Gastrocnemius medialis (tissue), 4 donors: ENCODE data around the gene OLR1.

ENCODE experiments used
- CTCF ChIP-seq, 5 experiments: fragments of 450-650 bp in 3 of 5; fragments of 200-600 bp in 2 of 5; sonication (generic) in 2 of 5; IDR thresholded peaks in 4 of 5; conservative IDR thresholded peaks in 1 of 5; 1 replicate in 4 of 5; 2 replicates in 1 of 5; pipeline ENCODE4 v1.5.1; 2016 to 2019; ENCODE audit warnings: antibody characterized with exemption in 5 of 5, mild to moderate bottlenecking in 3 of 5, moderate library complexity in 3 of 5
- POLR2A ChIP-seq, 2 donors: fragments of 450-650 bp; IDR thresholded peaks; one replicate each; pipeline ENCODE4 v1.6.1; 2017; ENCODE audit warnings: antibody characterized with exemption in 2 of 2, mild to moderate bottlenecking in 2 of 2, moderate library complexity in 2 of 2

- TF ChIP-seq CTCF (IDR thresholded peaks at IDR 0.05 in 4 of 5, conservative IDR thresholded peaks at IDR 0.05 in 1 of 5) (no peak), POLR2A (IDR thresholded peaks at IDR 0.05) (no peak)
These were observed 50.7 kb downstream of the OLR1 start for GRCh38 chr12:10121278-10121677.
